Stimulated activated CD4-positive, alpha-beta T cell treated with anti-CD3 and anti-CD28 coated beads, Interleukin-15, amount 100 ng/mL, for 24 hours (primary cell): Measurements from ENCODE around the gene ETFDH.

ENCODE experiments used
- DNase-seq: peaks from one replicate; pipeline ENCODE4 v3.0.0-alpha.2; 2020

Gene ETFDH

DNA sequence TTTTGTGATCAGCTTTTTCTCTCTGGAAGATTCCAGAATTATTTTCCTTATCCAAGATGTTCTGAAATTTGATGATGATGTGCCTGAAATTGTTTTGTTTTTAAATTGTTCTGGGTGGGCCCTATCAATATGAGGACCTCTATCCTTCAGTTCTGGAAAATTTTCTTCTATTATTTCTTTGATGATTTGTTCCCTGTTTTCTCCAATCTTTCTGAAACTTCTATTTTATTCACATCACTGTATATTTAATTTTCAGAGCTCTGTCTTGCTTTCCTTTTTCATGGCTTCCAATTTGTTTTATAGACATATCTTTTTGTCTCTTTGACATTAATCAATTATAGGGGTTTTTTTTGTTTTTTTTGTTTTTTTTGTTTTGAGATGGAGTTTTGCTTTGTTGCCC, 84.5 kb downstream of the ETFDH start:
- DNase-seq: no peak

DNA sequence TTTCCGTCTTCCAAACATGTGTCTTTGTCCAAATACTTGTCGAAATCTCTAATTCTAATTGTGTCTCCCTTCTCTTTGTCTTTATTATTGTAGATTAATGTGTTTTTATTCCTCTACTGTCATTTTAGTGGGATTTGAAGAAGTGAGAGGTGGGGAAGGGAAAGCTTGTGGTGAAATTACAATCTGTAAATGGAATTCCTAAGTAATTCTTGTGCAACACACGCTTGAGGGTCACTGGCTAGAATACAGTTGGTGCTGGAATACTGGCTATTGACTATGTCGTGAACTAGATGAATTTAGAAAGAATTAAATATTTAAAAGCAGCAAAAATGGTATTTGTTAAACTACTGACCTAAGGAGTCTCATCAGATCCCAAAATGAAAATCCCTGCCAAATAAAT, 86.0 kb downstream of the ETFDH start:
- no peak for DNase-seq

DNA sequence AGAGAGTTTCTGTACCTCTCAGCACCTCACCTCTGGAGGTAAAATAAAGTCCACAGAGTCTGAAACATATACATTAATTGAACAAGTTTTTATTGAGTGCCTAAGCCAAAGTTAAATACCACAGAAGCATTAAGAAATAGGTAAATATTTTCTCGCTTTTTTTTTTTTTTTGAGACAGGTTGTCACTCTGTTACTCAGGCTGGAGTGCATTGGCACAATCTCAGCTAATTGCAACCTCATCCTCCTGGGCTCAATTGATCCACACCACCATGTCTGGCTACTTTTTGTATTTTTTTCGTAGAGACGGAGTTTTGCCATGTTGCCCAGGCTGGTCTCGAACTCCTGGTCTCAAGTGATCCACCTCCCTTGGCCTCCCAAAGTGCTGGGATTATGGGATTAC, 86.6 kb downstream of the ETFDH start:
- no peak for DNase-seq
